ENCODE measurements around the gene SPSB3. TPM values are rescaled to one million over a fixed set of nuclear protein-coding genes. Genes with fewer than 3 reads are reported as not detected.

Gene SPSB3
- total RNA-seq, 3 donors from 2014 or later: 39.7 to 56.5 (median 52.2) TPM

GRCh38 chr16:1777375-1778199, 4.8 kb downstream of the SPSB3 start:
- ATAC-seq (no peak), DNase-seq (peak in 1 of 3 donors; percentile 39)
- Histone ChIP-seq H3K4me1 (ENCODE audit: low read depth) (peaks cover 25% of the 10 kb centered on the region), H3K4me3 (no peak overlapping the region), H3K36me3 (ENCODE audit: low read depth) (peaks cover 8% of the 10 kb centered on the region), H3K9me3 (no peaks in the 10 kb centered on the region)
- intact Hi-C loops (cut with DNase I, micrococcal nuclease): no loop called here
- TF ChIP-seq CTCF (IDR thresholded peaks at IDR 0.05): no peak

DNA sequence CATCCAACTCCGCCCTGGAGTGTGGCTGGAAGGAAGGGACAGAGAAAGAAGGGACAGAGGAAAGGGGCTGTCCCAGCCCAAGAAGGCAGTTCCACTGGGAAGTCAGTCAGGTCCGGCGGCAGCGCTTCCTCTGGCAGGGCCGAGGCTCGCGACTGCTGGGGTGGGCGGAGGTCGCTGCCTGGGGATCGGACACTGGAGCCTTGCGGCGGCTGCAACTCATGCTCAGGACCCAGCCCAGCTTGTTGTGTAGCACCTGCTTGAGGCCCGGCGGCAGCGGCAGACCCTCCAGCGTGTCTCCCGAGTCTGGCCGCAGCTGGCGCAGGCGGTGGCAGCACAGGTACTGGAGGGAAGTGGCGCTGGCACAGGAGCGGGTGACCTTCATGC, 5.4 kb downstream of the SPSB3 start:
- H3K4me1 ChIP-seq (ENCODE audit: low read depth): peaks cover 24% of the 10 kb centered on the region
- ATAC-seq (no peak), DNase-seq (no peak)
- no peak for TF ChIP-seq CTCF (IDR thresholded peaks at IDR 0.05)
- H3K9me3 ChIP-seq: no peaks in the 10 kb centered on the region
- intact Hi-C loops (cut with DNase I, micrococcal nuclease): no loop called here
- H3K36me3 ChIP-seq (ENCODE audit: low read depth): peaks cover 5% of the 10 kb centered on the region
- no peak overlapping the region for H3K4me3 ChIP-seq

GRCh38 chr16:1776672-1776955, 5.8 kb downstream of the SPSB3 start:
- intact Hi-C loops (cut with DNase I, micrococcal nuclease): no loop called here
- DNase-seq: no peak
- ATAC-seq: no peak
- Histone ChIP-seq H3K9me3 (no peaks in the 10 kb centered on the region), H3K36me3 (ENCODE audit: low read depth) (peaks cover 5% of the 10 kb centered on the region), H3K4me1 (ENCODE audit: low read depth) (peaks cover 26% of the 10 kb centered on the region), H3K4me3 (no peak overlapping the region)
- no peak for TF ChIP-seq CTCF (IDR thresholded peaks at IDR 0.05)

DNA sequence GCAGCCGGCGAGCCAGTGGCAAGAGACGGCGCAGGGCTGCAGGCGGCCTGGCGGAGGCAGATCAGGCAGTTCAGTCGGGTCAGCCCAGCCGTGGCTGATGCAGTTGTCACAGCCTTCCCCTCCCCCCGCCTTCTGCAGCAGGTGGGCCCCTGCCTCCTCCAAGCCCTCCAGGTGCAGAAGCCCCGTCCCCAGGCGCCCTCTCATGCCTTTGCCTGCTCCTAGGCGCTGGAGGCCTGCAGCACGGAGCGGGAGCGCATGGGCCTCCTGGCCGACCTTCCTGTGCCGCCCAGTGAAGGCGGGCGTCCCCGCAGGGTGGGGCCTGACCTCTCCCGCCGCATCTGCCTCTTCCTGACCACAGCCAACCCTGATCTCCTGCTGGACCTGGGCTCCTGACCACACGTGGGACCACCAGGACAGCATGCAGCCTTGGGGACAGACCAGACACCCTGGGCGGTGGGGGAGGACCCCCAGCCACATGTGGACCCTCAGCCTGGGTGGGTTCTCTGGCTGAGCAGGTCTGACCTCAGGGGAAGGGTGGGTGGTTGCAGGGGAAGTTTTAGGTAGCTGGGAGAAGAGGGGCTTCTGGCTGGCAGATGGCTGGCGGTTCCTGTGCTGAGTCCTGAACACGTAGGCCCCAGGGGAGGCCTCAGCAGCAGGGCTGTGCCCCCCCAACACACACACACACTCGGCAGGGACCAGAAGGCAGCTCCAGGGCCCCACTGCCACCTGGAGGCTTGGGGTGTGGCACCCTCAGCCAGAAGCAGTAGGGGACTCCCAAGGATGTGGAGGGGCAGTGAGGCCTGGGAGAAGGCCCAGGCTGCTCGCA, 6.3 kb downstream of the SPSB3 start:
- H3K36me3 ChIP-seq (ENCODE audit: low read depth): peaks cover 5% of the 10 kb centered on the region
- intact Hi-C loops (cut with DNase I, micrococcal nuclease): no loop called here
- H3K9me3 ChIP-seq: no peaks in the 10 kb centered on the region
- H3K4me1 ChIP-seq (ENCODE audit: low read depth): peaks cover 21% of the 10 kb centered on the region
- ATAC-seq (no peak), DNase-seq (no peak)
- TF ChIP-seq CTCF (IDR thresholded peaks at IDR 0.05): no peak
- H3K4me3 ChIP-seq: no peak overlapping the region

GRCh38 chr16:1775006-1775845, 7.1 kb downstream of the SPSB3 start:
- H3K9me3 ChIP-seq: no peaks in the 10 kb centered on the region
- H3K4me1 ChIP-seq (ENCODE audit: low read depth): peaks cover 23% of the 10 kb centered on the region
- DNase-seq: no peak
- intact Hi-C loops (cut with DNase I, micrococcal nuclease): no loop called here
- peaks cover 5% of the 10 kb centered on the region for H3K36me3 ChIP-seq (ENCODE audit: low read depth)
- no peak for ATAC-seq
- no peak for TF ChIP-seq CTCF (IDR thresholded peaks at IDR 0.05)
- no peak overlapping the region for H3K4me3 ChIP-seq

Measured in mucosa of descending colon (tissue), 3 donors.